ENCODE data around the gene BDH1. TPM values are rescaled to one million over a fixed set of nuclear protein-coding genes. Genes with fewer than 3 reads are reported as not detected.

BDH1 gene
- total RNA-seq, 1 donor from 2014 or later = 4.7 TPM

- H3K4me1 Mint-ChIP-seq (ENCODE audit: unreplicated experiment) = peaks cover 8% of the 10 kb centered on the region
- peaks cover 1% of the 10 kb centered on the region for H3K27me3 Mint-ChIP-seq (ENCODE audit: unreplicated experiment)
- H3K9me3 Mint-ChIP-seq (ENCODE audit: unreplicated experiment) = no peaks in the 10 kb centered on the region
- peaks cover 5% of the 10 kb centered on the region for H3K36me3 Mint-ChIP-seq (ENCODE audit: low read depth, unreplicated experiment)
- DNase-seq (ENCODE audit: low spot score) = no peak
- H3K27ac Mint-ChIP-seq (ENCODE audit: unreplicated experiment) = no peak overlapping the region
- TF ChIP-seq CTCF (IDR thresholded peaks at IDR 0.05; ENCODE audit: unreplicated experiment) = no peak
- H3K4me3 Mint-ChIP-seq (ENCODE audit: unreplicated experiment) = no peak overlapping the region
Measured at GRCh38 chr3:197550489-197550888, 5.3 kb downstream of the BDH1 start.

DNA sequence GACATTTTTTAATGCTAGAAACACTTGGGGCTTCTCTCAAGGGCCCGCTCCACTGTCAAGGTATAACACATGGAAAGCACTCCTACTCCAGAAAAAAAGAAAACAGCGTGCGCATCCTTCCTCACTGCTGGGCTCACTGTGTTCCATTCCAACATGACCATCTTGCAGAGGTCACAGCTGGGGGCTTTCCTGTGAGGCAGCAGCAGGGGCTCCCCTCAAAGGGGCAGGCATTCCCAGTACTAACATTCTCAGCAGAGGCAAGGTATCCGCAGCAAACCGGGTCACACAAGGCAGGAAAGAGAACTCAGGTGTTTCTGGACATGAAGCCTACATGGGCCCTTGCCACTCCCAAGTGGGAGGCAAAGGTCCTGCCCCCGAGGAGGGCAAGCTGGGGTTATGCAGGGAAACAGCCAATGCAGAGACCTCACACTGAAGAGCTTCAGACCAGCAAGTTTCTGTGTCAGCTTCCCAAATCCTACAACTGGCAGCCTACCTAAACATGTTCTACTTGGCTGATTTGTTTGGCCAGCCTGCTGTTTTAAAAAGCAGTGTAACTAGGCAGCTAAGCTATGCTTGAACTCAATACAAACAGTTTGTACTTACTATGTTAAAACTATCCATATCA, 6.4 kb downstream of the BDH1 start:
- peaks cover 7% of the 10 kb centered on the region for H3K4me1 Mint-ChIP-seq (ENCODE audit: unreplicated experiment)
- TF ChIP-seq CTCF (IDR thresholded peaks at IDR 0.05; ENCODE audit: unreplicated experiment) = no peak
- H3K4me3 Mint-ChIP-seq (ENCODE audit: unreplicated experiment) = no peak overlapping the region
- H3K36me3 Mint-ChIP-seq (ENCODE audit: low read depth, unreplicated experiment) = peaks cover 5% of the 10 kb centered on the region
- no peak for DNase-seq (ENCODE audit: low spot score)
- no peaks in the 10 kb centered on the region for H3K9me3 Mint-ChIP-seq (ENCODE audit: unreplicated experiment)
- peaks cover 1% of the 10 kb centered on the region for H3K27me3 Mint-ChIP-seq (ENCODE audit: unreplicated experiment)
- no peak overlapping the region for H3K27ac Mint-ChIP-seq (ENCODE audit: unreplicated experiment)

GRCh38 chr3:197547306-197548011, 8.3 kb downstream of the BDH1 start:
- H3K27ac Mint-ChIP-seq (ENCODE audit: unreplicated experiment) = no peak overlapping the region

GRCh38 chr3:197546307-197547085, 9.3 kb downstream of the BDH1 start:
- Mint-ChIP-seq H3K4me3 (ENCODE audit: unreplicated experiment) (no peak overlapping the region), H3K27ac (ENCODE audit: unreplicated experiment) (no peak overlapping the region), H3K9me3 (ENCODE audit: unreplicated experiment) (no peaks in the 10 kb centered on the region), H3K27me3 (ENCODE audit: unreplicated experiment) (peaks cover under 1% of the 10 kb centered on the region), H3K36me3 (ENCODE audit: low read depth, unreplicated experiment) (no peaks in the 10 kb centered on the region), H3K4me1 (ENCODE audit: unreplicated experiment) (peaks cover 8% of the 10 kb centered on the region)
- no peak for TF ChIP-seq CTCF (IDR thresholded peaks at IDR 0.05; ENCODE audit: unreplicated experiment)
- no peak for DNase-seq (ENCODE audit: low spot score)

More at GRCh38 chr3:197547306-197548011, 8.3 kb downstream of the BDH1 start:
- Mint-ChIP-seq H3K27me3 (ENCODE audit: unreplicated experiment) (peaks cover 1% of the 10 kb centered on the region), H3K4me1 (ENCODE audit: unreplicated experiment) (peaks cover 8% of the 10 kb centered on the region), H3K4me3 (ENCODE audit: unreplicated experiment) (no peak overlapping the region), H3K9me3 (ENCODE audit: unreplicated experiment) (no peaks in the 10 kb centered on the region), H3K36me3 (ENCODE audit: low read depth, unreplicated experiment) (no peaks in the 10 kb centered on the region)
- TF ChIP-seq CTCF (IDR thresholded peaks at IDR 0.05; ENCODE audit: unreplicated experiment) = no peak
- peak; percentile 22 for DNase-seq (ENCODE audit: low spot score)
